Liver (tissue), 2 donors: ENCODE measurements around the gene CBFA2T2.

ENCODE experiments used
- REST ChIP-seq: IDR thresholded peaks from 2 replicates; pipeline ENCODE4 v1.6.1; 2016; ENCODE audit warnings: antibody characterized with exemption, mild to moderate bottlenecking
- TF ChIP-seq, protein P1 (sequence below): fragments of 150-350 bp; IDR thresholded peaks from 2 replicates; pipeline ENCODE4 v1.5.1; 2017; ENCODE audit warnings: improper control_type of control experiment, low read depth, low read length; ENCODE audit not compliant: missing input control
- TF ChIP-seq, protein P2 (sequence below): IDR thresholded peaks from 2 replicates; pipeline ENCODE4 v1.6.1; 2016; ENCODE audit warnings: antibody characterized with exemption
- donor health status: healthy.

- TF ChIP-seq, protein P1, sequence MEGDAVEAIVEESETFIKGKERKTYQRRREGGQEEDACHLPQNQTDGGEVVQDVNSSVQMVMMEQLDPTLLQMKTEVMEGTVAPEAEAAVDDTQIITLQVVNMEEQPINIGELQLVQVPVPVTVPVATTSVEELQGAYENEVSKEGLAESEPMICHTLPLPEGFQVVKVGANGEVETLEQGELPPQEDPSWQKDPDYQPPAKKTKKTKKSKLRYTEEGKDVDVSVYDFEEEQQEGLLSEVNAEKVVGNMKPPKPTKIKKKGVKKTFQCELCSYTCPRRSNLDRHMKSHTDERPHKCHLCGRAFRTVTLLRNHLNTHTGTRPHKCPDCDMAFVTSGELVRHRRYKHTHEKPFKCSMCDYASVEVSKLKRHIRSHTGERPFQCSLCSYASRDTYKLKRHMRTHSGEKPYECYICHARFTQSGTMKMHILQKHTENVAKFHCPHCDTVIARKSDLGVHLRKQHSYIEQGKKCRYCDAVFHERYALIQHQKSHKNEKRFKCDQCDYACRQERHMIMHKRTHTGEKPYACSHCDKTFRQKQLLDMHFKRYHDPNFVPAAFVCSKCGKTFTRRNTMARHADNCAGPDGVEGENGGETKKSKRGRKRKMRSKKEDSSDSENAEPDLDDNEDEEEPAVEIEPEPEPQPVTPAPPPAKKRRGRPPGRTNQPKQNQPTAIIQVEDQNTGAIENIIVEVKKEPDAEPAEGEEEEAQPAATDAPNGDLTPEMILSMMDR = no peak
- TF ChIP-seq, protein P2, sequence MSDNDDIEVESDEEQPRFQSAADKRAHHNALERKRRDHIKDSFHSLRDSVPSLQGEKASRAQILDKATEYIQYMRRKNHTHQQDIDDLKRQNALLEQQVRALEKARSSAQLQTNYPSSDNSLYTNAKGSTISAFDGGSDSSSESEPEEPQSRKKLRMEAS = no peak
- TF ChIP-seq REST = no peak
Measured at GRCh38 chr20:33594743-33595142, 104.8 kb downstream of the CBFA2T2 start.
